Skeletal muscle satellite cell (primary cell): ENCODE results near the gene UGT1A9.
"Not testable (repeated sequence)": the region's sequence is repeated elsewhere in the genome, so short reads cannot be mapped to it uniquely, and the experiment has no call there.

ENCODE experiments used
- H3K27me3 ChIP-seq: 2 replicates; pipeline ENCODE4 v1.7.0; 2013; ENCODE audit warnings: low read length; ENCODE audit not compliant: control insufficient read depth, insufficient read depth
- H3K36me3 ChIP-seq: 2 replicates; pipeline ENCODE4 v1.7.0; 2013; ENCODE audit warnings: mild to moderate bottlenecking, control low read depth, low read length; ENCODE audit not compliant: insufficient read depth
- H3K4me1 ChIP-seq: 2 replicates; pipeline ENCODE4 v1.7.0; 2013; ENCODE audit warnings: low read length; ENCODE audit not compliant: control insufficient read depth, insufficient read depth
- H3K4me2 ChIP-seq: 2 replicates; pipeline ENCODE4 v1.7.0; 2013; ENCODE audit warnings: mild to moderate bottlenecking, low read length
- H3K4me3 ChIP-seq: 2 replicates; pipeline ENCODE4 v1.7.0; 2013; ENCODE audit warnings: low read length
- H3K9ac ChIP-seq: 2 replicates; pipeline ENCODE4 v1.7.0; 2013; ENCODE audit warnings: mild to moderate bottlenecking, low read depth, low read length, moderate library complexity
- H3K9me3 ChIP-seq: replicated peaks from 2 replicates; pipeline ENCODE4 v1.7.0; 2013; ENCODE audit warnings: mild to moderate bottlenecking, control low read depth, low read length

UGT1A9 gene

GRCh38 chr2:233714121-233714520 lies 42.4 kb downstream of the UGT1A9 start:
- H3K27me3 ChIP-seq, result peaks cover 16% of the 10 kb centered on the region
- no peaks in the 10 kb centered on the region for H3K36me3 ChIP-seq
- H3K9me3 ChIP-seq, result no peaks in the 10 kb centered on the region

GRCh38 chr2:233718552-233718951 lies 46.9 kb downstream of the UGT1A9 start, which contains the start of gene UGT1A4:
Gene UGT1A4, plus strand, starts transcription at chr2:233718736. Its CDS starts 85 bp downstream, at chr2:233718821.
- H3K4me2 ChIP-seq, result no peak within 1 kb of the TSS
- no peak within 1 kb of the TSS for H3K4me3 ChIP-seq
- no peaks in the 10 kb centered on the region for H3K36me3 ChIP-seq
- peaks cover 10% of the 10 kb centered on the region for H3K27me3 ChIP-seq
- no peaks in the 10 kb centered on the region for H3K9me3 ChIP-seq
- no peak within 1 kb of the TSS for H3K9ac ChIP-seq
- no peaks in the 10 kb centered on the region for H3K4me1 ChIP-seq

More at GRCh38 chr2:233714121-233714520, 42.4 kb downstream of the UGT1A9 start:
- no peak overlapping the region for H3K4me3 ChIP-seq
- H3K4me1 ChIP-seq, result no peaks in the 10 kb centered on the region
- no peak overlapping the region for H3K4me2 ChIP-seq
- H3K9ac ChIP-seq, result no peak overlapping the region

GRCh38 chr2:233728723-233729301 lies 57.1 kb downstream of the UGT1A9 start, which contains the start of gene UGT1A3:
Gene UGT1A3, plus strand, starts transcription at chr2:233729042. Its CDS starts 85 bp downstream, at chr2:233729127.
- Histone ChIP-seq H3K4me3 (no peak within 1 kb of the TSS), H3K9ac (no peak within 1 kb of the TSS), H3K4me1 (no peaks in the 10 kb centered on the region), H3K9me3 (no peaks in the 10 kb centered on the region), H3K27me3 (no peaks in the 10 kb centered on the region), H3K4me2 (no peak within 1 kb of the TSS), H3K36me3 (no peaks in the 10 kb centered on the region)

- not testable (repeated sequence) for H3K4me3 ChIP-seq, H3K9ac ChIP-seq, H3K36me3 ChIP-seq, H3K27me3 ChIP-seq, H3K4me1 ChIP-seq, H3K9me3 ChIP-seq, H3K4me2 ChIP-seq
Measured at GRCh38 chr2:233736868-233737653, 65.4 kb downstream of the UGT1A9 start.

- no peak overlapping the region for H3K9ac ChIP-seq
- no peak overlapping the region for H3K4me3 ChIP-seq
- H3K4me1 ChIP-seq, result no peaks in the 10 kb centered on the region
- H3K36me3 ChIP-seq, result no peaks in the 10 kb centered on the region
- no peaks in the 10 kb centered on the region for H3K9me3 ChIP-seq
- peaks cover 2% of the 10 kb centered on the region for H3K27me3 ChIP-seq
- no peak overlapping the region for H3K4me2 ChIP-seq
Measured at GRCh38 chr2:233740870-233741269, 69.2 kb downstream of the UGT1A9 start.

- Histone ChIP-seq H3K27me3 (peaks cover 5% of the 10 kb centered on the region), H3K4me3 (no peak overlapping the region), H3K36me3 (no peaks in the 10 kb centered on the region), H3K9me3 (no peaks in the 10 kb centered on the region), H3K9ac (no peak overlapping the region), H3K4me2 (no peak overlapping the region), H3K4me1 (no peaks in the 10 kb centered on the region)
Measured at GRCh38 chr2:233743464-233744259, 72.0 kb downstream of the UGT1A9 start.

GRCh38 chr2:233745073-233745755 lies 73.5 kb downstream of the UGT1A9 start:
- H3K4me1 ChIP-seq, result no peaks in the 10 kb centered on the region
- no peaks in the 10 kb centered on the region for H3K36me3 ChIP-seq
- no peaks in the 10 kb centered on the region for H3K9me3 ChIP-seq
- no peak overlapping the region for H3K9ac ChIP-seq
- no peak overlapping the region for H3K4me2 ChIP-seq
- peaks cover 5% of the 10 kb centered on the region for H3K27me3 ChIP-seq
- no peak overlapping the region for H3K4me3 ChIP-seq

GRCh38 chr2:233745838-233746237 lies 74.1 kb downstream of the UGT1A9 start:
- not testable (repeated sequence) for H3K36me3 ChIP-seq, H3K9me3 ChIP-seq, H3K27me3 ChIP-seq, H3K4me1 ChIP-seq, H3K4me2 ChIP-seq, H3K4me3 ChIP-seq, H3K9ac ChIP-seq

DNA sequence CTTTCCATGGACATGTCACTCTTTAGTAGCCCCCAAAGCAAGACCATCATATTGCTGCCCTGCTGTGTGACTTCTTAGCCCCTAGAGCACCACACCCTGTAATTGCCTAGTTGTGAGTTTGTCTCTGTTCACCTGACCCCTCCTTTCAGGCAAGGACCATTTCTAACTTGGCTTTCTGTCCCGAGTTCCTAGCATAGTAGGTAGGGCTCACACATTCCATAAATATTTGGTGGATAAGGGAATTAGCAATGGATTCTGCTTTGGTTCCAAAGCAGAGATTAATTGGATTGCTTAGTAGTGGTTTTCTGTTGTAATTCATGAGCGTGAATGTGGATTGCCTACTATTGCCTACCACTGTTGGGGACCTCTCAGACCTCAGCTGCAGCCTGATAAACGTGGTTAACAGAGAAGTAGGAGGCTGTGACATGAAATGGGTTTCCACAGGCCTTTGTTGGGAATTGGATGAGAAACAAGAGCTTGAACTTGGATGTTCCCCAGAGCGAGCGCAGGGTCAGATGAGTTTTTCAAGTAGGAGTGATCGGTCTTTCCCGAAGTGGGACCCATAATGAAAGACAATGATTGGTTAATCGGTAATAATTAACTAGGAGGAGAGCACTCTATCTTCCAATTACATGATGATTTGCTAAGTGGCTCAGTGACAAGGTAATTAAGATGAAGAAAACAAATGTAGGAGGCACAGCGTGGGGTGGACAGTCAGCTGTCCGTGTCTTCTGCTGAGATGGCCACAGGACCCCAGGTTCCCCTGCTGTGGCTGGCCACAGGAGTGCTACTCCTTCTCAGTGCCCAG lies 75.0 kb downstream of the UGT1A9 start:
- H3K9me3 ChIP-seq, result no peaks in the 10 kb centered on the region
- no peak overlapping the region for H3K4me3 ChIP-seq
- no peak overlapping the region for H3K4me2 ChIP-seq
- H3K27me3 ChIP-seq, result peaks cover 5% of the 10 kb centered on the region
- no peaks in the 10 kb centered on the region for H3K36me3 ChIP-seq
- no peaks in the 10 kb centered on the region for H3K4me1 ChIP-seq
- no peak overlapping the region for H3K9ac ChIP-seq

- H3K4me2 ChIP-seq, result no peak overlapping the region
- H3K4me3 ChIP-seq, result no peak overlapping the region
- peaks cover 5% of the 10 kb centered on the region for H3K27me3 ChIP-seq
Measured at GRCh38 chr2:233747283-233747544, 75.5 kb downstream of the UGT1A9 start.

GRCh38 chr2:233750689-233751088 lies 79.0 kb downstream of the UGT1A9 start:
- not testable (repeated sequence) for H3K9ac ChIP-seq, H3K4me2 ChIP-seq, H3K36me3 ChIP-seq, H3K27me3 ChIP-seq, H3K9me3 ChIP-seq, H3K4me3 ChIP-seq, H3K4me1 ChIP-seq

More at GRCh38 chr2:233747283-233747544, 75.5 kb downstream of the UGT1A9 start:
- no peaks in the 10 kb centered on the region for H3K9me3 ChIP-seq
- no peaks in the 10 kb centered on the region for H3K36me3 ChIP-seq
- no peaks in the 10 kb centered on the region for H3K4me1 ChIP-seq
- H3K9ac ChIP-seq, result no peak overlapping the region
